HG02763 (cell line): ENCODE results near the gene RNF187.

Experiments
- ATAC-seq: cut with Tn5 transposase; IDR thresholded peaks from one replicate; pipeline ENCODE4 v1.9.1; 2021; ENCODE audit warnings: mild to moderate bottlenecking, moderate library complexity; ENCODE audit not compliant: unreplicated experiment

Gene RNF187

GRCh38 chr1:228542981-228543380, 55.8 kb downstream of the RNF187 start:
- ATAC-seq: no peak

- ATAC-seq: no peak
Measured at GRCh38 chr1:228543396-228543795, 56.2 kb downstream of the RNF187 start.

- ATAC-seq: no peak
Measured at GRCh38 chr1:228544021-228544850, 57.1 kb downstream of the RNF187 start.

- no peak for ATAC-seq
Measured at GRCh38 chr1:228544921-228545591, 57.9 kb downstream of the RNF187 start.
